OCI-LY7 (cell line): ENCODE measurements around the gene PIP5K1A.

Source experiments
- CTCF ChIP-seq: fragments of 200-600 bp; sonication (generic); conservative IDR thresholded peaks from 2 replicates; pipeline ENCODE4 v1.5.1; 2014; ENCODE audit warnings: mild to moderate bottlenecking, antibody characterized with exemption, low read length, moderate library complexity, mixed read lengths
- EZH2phosphoT487 ChIP-seq: fragments of 200-600 bp; sonication (generic); IDR thresholded peaks from 2 replicates; pipeline ENCODE4 v1.6.1; 2018; ENCODE audit warnings: low read depth, borderline replicate concordance, mild to moderate bottlenecking, mixed run types, antibody characterized with exemption, low read length, moderate library complexity, mixed read lengths

- TF ChIP-seq CTCF = no peak
- no peak for TF ChIP-seq EZH2phosphoT487
Measured at GRCh38 chr1:151273924-151274466, 75.6 kb downstream of the PIP5K1A start.
